ENCODE results near the gene INPP5K. TPM values are rescaled to one million over a fixed set of nuclear protein-coding genes. Genes with fewer than 3 reads are reported as not detected.

INPP5K gene
- total RNA-seq, 6 experiments from 2014 or later: 12.7 to 22.6 (median 18.2) TPM

DNA sequence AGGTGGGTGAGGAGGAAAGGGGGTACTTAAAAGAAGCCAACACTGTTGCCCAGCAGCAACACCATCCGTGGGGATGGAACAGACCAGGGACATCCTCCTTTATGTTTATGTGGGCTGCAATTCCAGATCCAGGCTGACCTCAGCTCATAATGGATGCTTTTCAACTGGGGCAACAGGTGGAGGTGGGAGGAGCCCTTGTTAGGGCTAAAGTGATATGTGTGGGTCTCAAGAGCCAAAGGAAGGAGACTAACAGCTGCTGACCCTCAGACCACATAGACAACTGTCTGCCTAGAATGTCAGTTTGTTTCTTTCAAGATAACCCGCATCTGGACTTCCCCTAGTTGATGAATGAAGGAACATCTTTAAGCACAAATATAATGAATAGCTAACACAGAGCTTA lies 2.0 kb upstream of the INPP5K start:
- H3K4me1 ChIP-seq: peaks cover 0 to 19% (median 0%) of the 10 kb centered on the region in 4 donors
- ATAC-seq: no peak
- H3K27me3 ChIP-seq: no peaks in the 10 kb centered on the region
- no peaks in the 10 kb centered on the region for H3K9me3 ChIP-seq
- 78% methylated on average over 2 of the region's 2 CpGs for WGBS (ENCODE audit: insufficient coverage, low coverage, low lambda C conversion rate, missing lambda C conversion rate)
- intact Hi-C loops (cut with DNase I): loop anchor here (10.0 kb wide), 2 partner anchors 154 to 244 kb away; partner anchors contain the start of genes BHLHA9 (in 1 of the 2) and TRARG1 (in 1 of the 2)
- H3K4me3 ChIP-seq: no peak overlapping the region
- no peak overlapping the region for H3K27ac ChIP-seq
- no peak for TF ChIP-seq POLR2A (IDR thresholded peaks at IDR 0.05)
- TF ChIP-seq, protein P1, sequence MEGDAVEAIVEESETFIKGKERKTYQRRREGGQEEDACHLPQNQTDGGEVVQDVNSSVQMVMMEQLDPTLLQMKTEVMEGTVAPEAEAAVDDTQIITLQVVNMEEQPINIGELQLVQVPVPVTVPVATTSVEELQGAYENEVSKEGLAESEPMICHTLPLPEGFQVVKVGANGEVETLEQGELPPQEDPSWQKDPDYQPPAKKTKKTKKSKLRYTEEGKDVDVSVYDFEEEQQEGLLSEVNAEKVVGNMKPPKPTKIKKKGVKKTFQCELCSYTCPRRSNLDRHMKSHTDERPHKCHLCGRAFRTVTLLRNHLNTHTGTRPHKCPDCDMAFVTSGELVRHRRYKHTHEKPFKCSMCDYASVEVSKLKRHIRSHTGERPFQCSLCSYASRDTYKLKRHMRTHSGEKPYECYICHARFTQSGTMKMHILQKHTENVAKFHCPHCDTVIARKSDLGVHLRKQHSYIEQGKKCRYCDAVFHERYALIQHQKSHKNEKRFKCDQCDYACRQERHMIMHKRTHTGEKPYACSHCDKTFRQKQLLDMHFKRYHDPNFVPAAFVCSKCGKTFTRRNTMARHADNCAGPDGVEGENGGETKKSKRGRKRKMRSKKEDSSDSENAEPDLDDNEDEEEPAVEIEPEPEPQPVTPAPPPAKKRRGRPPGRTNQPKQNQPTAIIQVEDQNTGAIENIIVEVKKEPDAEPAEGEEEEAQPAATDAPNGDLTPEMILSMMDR (IDR thresholded peaks at IDR 0.05): no peak
- H3K36me3 ChIP-seq: peaks cover 0 to 8% (median 0%) of the 10 kb centered on the region in 4 donors
- no peak for DNase-seq

DNA sequence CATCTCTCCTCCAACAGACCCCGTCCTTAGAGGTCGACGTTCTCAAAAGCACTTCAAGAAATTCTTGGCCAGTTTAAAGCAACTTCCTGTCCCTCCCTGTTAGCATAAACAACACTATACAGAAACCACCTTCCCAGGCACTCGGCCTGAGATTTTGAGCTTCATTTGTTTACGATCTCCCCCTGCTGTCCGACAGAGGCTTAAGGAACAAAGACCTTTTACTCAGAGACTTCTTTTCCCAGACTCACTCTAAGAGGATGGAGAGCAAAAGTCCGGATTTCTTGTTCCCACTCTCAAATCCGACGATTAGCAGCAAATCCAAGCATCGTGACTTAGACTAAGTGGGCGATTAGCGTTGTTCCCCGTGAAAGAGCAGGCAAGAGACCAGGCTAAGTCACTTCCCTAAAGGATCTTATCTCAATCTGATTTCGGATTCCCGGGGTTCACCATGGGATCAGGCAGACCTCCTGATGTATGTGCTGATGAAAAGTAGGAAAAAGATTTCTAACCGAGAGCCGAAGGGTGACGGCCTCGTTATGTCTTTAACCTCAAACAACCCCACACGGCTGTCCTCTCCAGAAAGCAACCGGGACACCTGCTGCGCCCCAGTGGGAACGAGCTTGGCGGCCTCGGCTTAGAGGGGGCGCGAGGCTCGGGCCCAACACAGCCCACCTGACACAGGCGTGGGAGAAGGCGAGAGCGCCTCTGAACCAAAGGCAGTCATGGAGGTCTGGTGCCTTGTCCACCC lies 598 bp downstream of the INPP5K start:
- Histone ChIP-seq H3K27ac (peak overlapping the region; percentile 67 to 88 (median 78)), H3K4me3 (peak overlapping the region; percentile 89 to 100 (median 94)), H3K4me1 (peaks cover 0 to 19% (median 0%) of the 10 kb centered on the region in 4 donors), H3K36me3 (peaks cover 0 to 13% (median under 1%) of the 10 kb centered on the region in 4 donors), H3K27me3 (no peaks in the 10 kb centered on the region), H3K9me3 (no peaks in the 10 kb centered on the region)
- intact Hi-C loops (cut with DNase I): loop anchor here (10.0 kb wide), 2 partner anchors 151 to 241 kb away; partner anchors contain the start of genes BHLHA9 (in 1 of the 2) and TRARG1 (in 1 of the 2)
- DNase-seq (no peak), ATAC-seq (peak; percentile 15 to 42 (median 36))
- TF ChIP-seq, protein P1 (IDR thresholded peaks at IDR 0.05): peak; percentile 51 to 56 (median 54)
- TF ChIP-seq POLR2A (IDR thresholded peaks at IDR 0.05): no peak
- WGBS (ENCODE audit: insufficient coverage, low coverage, low lambda C conversion rate, missing lambda C conversion rate): 0% methylated on average over 16 of the region's 31 CpGs

DNA sequence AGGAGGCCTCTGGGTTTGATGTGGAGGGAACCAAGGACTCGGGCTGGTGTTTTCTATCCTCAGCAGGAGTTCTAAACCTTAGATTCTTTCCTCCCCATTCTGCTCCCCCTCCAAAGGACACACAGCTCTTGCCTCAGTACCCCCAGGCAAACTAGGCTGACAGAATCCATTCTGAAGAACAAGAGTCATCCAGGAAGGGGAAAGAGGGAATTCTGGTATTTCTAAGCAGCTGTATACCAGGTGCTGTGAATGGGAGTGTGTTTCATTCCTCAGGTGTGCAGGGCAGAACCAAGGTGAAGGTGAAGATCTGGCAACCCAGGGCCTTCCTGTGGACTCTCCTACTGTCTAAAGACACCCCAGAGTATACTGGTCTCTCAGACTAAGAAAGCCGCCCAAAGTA lies 4.1 kb downstream of the INPP5K start:
- intact Hi-C loops (cut with DNase I): loop anchor here (10.0 kb wide), 2 partner anchors 148 to 238 kb away; partner anchors contain the start of genes BHLHA9 (in 1 of the 2) and TRARG1 (in 1 of the 2)
- peaks cover 0 to 15% (median 0%) of the 10 kb centered on the region in 4 donors for H3K4me1 ChIP-seq
- H3K27me3 ChIP-seq: no peaks in the 10 kb centered on the region
- no peak for DNase-seq
- H3K9me3 ChIP-seq: no peaks in the 10 kb centered on the region
- TF ChIP-seq, protein P1 (IDR thresholded peaks at IDR 0.05): no peak
- no peak for TF ChIP-seq POLR2A (IDR thresholded peaks at IDR 0.05)
- H3K27ac ChIP-seq: peak overlapping the region in 2 of 3 donors; percentile 24 to 54
- ATAC-seq: no peak
- WGBS (ENCODE audit: insufficient coverage, low coverage, low lambda C conversion rate, missing lambda C conversion rate): no CpG with 5 or more reads among the region's 2 CpGs
- no peak overlapping the region for H3K4me3 ChIP-seq
- H3K36me3 ChIP-seq: peaks cover 0 to 13% (median 2%) of the 10 kb centered on the region in 4 donors

DNA sequence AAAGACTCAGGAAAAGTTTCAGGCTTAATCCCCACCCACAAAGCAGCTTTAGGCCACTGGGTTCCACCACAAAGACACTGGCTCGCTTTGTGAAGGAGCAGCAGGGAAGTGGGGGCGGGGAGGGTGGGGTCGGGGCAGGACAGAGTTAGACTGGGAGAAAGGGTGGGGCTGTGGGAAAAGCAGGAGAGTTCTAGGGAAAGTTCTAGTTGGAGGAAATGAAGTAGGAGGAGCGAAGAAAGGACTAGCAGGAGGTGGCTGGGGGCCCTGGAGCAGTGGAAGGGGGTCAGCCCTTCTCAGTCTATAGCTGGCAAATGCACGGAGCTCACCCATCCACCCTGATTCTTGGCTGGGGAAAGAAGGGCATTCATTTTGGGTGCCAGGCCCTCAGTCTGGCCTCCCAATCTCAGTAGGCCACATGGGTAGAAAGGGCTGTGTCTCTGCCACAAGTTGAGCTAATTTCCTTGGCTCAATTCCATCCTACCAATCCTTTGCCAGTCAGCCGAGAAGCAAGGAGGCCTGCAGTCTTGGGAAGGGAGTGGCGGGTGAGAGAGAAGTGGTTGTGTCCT lies 4.6 kb downstream of the INPP5K start:
- H3K9me3 ChIP-seq: no peaks in the 10 kb centered on the region
- H3K27me3 ChIP-seq: no peaks in the 10 kb centered on the region
- H3K27ac ChIP-seq: peak overlapping the region; percentile 6 to 54 (median 24)
- ATAC-seq (no peak), DNase-seq (no peak)
- intact Hi-C loops (cut with DNase I): loop anchor here (10.0 kb wide), 2 partner anchors 147 to 237 kb away; partner anchors contain the start of genes BHLHA9 (in 1 of the 2) and TRARG1 (in 1 of the 2)
- no peak overlapping the region for H3K4me3 ChIP-seq
- peaks cover 0 to 15% (median 2%) of the 10 kb centered on the region in 4 donors for H3K36me3 ChIP-seq
- 51% methylated on average over 7 of the region's 7 CpGs for WGBS (ENCODE audit: insufficient coverage, low coverage, low lambda C conversion rate, missing lambda C conversion rate)
- no peak for TF ChIP-seq POLR2A (IDR thresholded peaks at IDR 0.05)
- TF ChIP-seq, protein P1 (IDR thresholded peaks at IDR 0.05): no peak
- peaks cover 0 to 13% (median 0%) of the 10 kb centered on the region in 4 donors for H3K4me1 ChIP-seq

Measured in right lobe of liver (tissue), 6 donors.